SU-DHL-6 (cell line): ENCODE data around the gene VSTM2L.

Experiments
- H2AFZ ChIP-seq: fragments of 200-600 bp; sonication (generic); 2 replicates; pipeline ENCODE4 v1.6.1; 2014; ENCODE audit warnings: low read depth, mild to moderate bottlenecking, moderate library complexity, mixed read lengths, antibody characterized with exemption, low read length; ENCODE audit not compliant: severe bottlenecking
- H3F3A ChIP-seq: fragments of 200-600 bp; shearing (Covaris generic); 2 replicates; pipeline ENCODE4 v1.6.0; 2016; ENCODE audit warnings: antibody characterized with exemption, mild to moderate bottlenecking; ENCODE audit not compliant: insufficient read depth
- H3K27ac ChIP-seq: fragments of 200-600 bp; sonication (generic); 2 replicates; pipeline ENCODE4 v1.5.1; 2016; ENCODE audit warnings: low read depth, mild to moderate bottlenecking, low read length, moderate library complexity, mixed read lengths
- H3K27me3 ChIP-seq: fragments of 200-600 bp; sonication (generic), shearing (Covaris generic); 2 replicates; pipeline ENCODE4 v1.6.0; 2014; ENCODE audit warnings: mild to moderate bottlenecking, low read length
- H3K36me3 ChIP-seq: fragments of 200-600 bp; sonication (generic); 2 replicates; pipeline ENCODE4 v1.6.1; 2014; ENCODE audit warnings: mild to moderate bottlenecking, low read length, mixed read lengths
- H3K4me2 ChIP-seq: fragments of 300-600, 200-600 bp; shearing (Covaris generic), sonication (generic); 2 replicates; pipeline ENCODE4 v1.6.0; 2014; ENCODE audit warnings: low read length, low read depth, mild to moderate bottlenecking; ENCODE audit not compliant: poor library complexity, severe bottlenecking
- H3K4me3 ChIP-seq: fragments of 200-600 bp; sonication (generic); 2 replicates; pipeline ENCODE4 v1.5.1; 2014; ENCODE audit warnings: antibody characterized with exemption, low read length, mild to moderate bottlenecking, mixed read lengths; ENCODE audit not compliant: insufficient read depth, poor library complexity, severe bottlenecking
- H3K79me2 ChIP-seq: fragments of 200-600 bp; sonication (generic); 2 replicates; pipeline ENCODE4 v1.6.1; 2014; ENCODE audit warnings: mild to moderate bottlenecking, low read length, moderate library complexity; ENCODE audit not compliant: insufficient read depth
- H3K9ac ChIP-seq: fragments of 200-600 bp; sonication (generic); 2 replicates; pipeline ENCODE4 v1.7.0; 2014; ENCODE audit warnings: mild to moderate bottlenecking, low read length
- H3K9me2 ChIP-seq: fragments of 200-600 bp; sonication (generic); replicated peaks from 2 replicates; pipeline ENCODE4 v1.6.1; 2014; ENCODE audit warnings: low read length; ENCODE audit not compliant: insufficient read depth
- H3K9me3 ChIP-seq: fragments of 200-600 bp; sonication (generic); 2 replicates; pipeline ENCODE4 v1.6.1; 2014; ENCODE audit warnings: low read length, mixed read lengths; ENCODE audit not compliant: insufficient read depth
- H4K20me1 ChIP-seq: fragments of 200-600 bp; sonication (generic); 2 replicates; pipeline ENCODE4 v1.6.1; 2014; ENCODE audit warnings: low read depth, mild to moderate bottlenecking, antibody characterized with exemption, low read length, moderate library complexity, mixed read lengths
- CTCF ChIP-seq: fragments of 200-600 bp; sonication (generic); IDR thresholded peaks from one replicate; pipeline ENCODE4 v1.5.1; 2017; ENCODE audit warnings: antibody characterized with exemption, mild to moderate bottlenecking, low read length, moderate library complexity; ENCODE audit not compliant: insufficient read depth, poor library complexity, severe bottlenecking
- EZH2phosphoT487 ChIP-seq: fragments of 200-600 bp; sonication (generic), shearing (Covaris generic); conservative IDR thresholded peaks from 2 replicates; pipeline ENCODE4 v1.6.1; 2018; ENCODE audit warnings: mild to moderate bottlenecking, antibody characterized with exemption, low read length, moderate library complexity, mixed read lengths

VSTM2L gene

GRCh38 chr20:37856932-37857660 lies 45.8 kb upstream of the VSTM2L start:
- H3K9ac ChIP-seq, result no peak overlapping the region
- H3K36me3 ChIP-seq, result no peaks in the 10 kb centered on the region
- no peaks in the 10 kb centered on the region for H3K9me2 ChIP-seq
- no peaks in the 10 kb centered on the region for H3K9me3 ChIP-seq
- H3K27me3 ChIP-seq, result no peaks in the 10 kb centered on the region
- H4K20me1 ChIP-seq, result no peaks in the 10 kb centered on the region
- no peak overlapping the region for H3K4me2 ChIP-seq
- no peak overlapping the region for H2AFZ ChIP-seq
- H3K4me3 ChIP-seq, result no peak overlapping the region
- TF ChIP-seq EZH2phosphoT487, result no peak
- no peak for TF ChIP-seq CTCF
- no peak overlapping the region for H3K27ac ChIP-seq
- no peaks in the 10 kb centered on the region for H3K79me2 ChIP-seq
- no peaks in the 10 kb centered on the region for H3F3A ChIP-seq

GRCh38 chr20:37859406-37860171 lies 43.3 kb upstream of the VSTM2L start:
- no peaks in the 10 kb centered on the region for H3K36me3 ChIP-seq
- no peaks in the 10 kb centered on the region for H3K27me3 ChIP-seq
- H3K4me2 ChIP-seq, result no peak overlapping the region
- H3K9ac ChIP-seq, result no peak overlapping the region
- H3K9me3 ChIP-seq, result no peaks in the 10 kb centered on the region
- H4K20me1 ChIP-seq, result no peaks in the 10 kb centered on the region
- TF ChIP-seq EZH2phosphoT487, result no peak
- TF ChIP-seq CTCF, result no peak
- no peak overlapping the region for H2AFZ ChIP-seq
- H3K4me3 ChIP-seq, result no peak overlapping the region
- no peaks in the 10 kb centered on the region for H3K79me2 ChIP-seq
- no peaks in the 10 kb centered on the region for H3F3A ChIP-seq
- no peaks in the 10 kb centered on the region for H3K9me2 ChIP-seq
- no peak overlapping the region for H3K27ac ChIP-seq

- Histone ChIP-seq H3K27me3 (no peaks in the 10 kb centered on the region), H3K9me3 (no peaks in the 10 kb centered on the region), H3K4me3 (no peak overlapping the region), H3K9me2 (no peaks in the 10 kb centered on the region), H3K9ac (no peak overlapping the region), H3F3A (no peaks in the 10 kb centered on the region), H3K27ac (no peak overlapping the region), H4K20me1 (no peaks in the 10 kb centered on the region), H2AFZ (no peak overlapping the region), H3K79me2 (no peaks in the 10 kb centered on the region), H3K36me3 (no peaks in the 10 kb centered on the region), H3K4me2 (no peak overlapping the region)
- TF ChIP-seq CTCF (no peak), EZH2phosphoT487 (no peak)
Measured at GRCh38 chr20:37863289-37863688, 39.6 kb upstream of the VSTM2L start.
